Nephron progenitor cell (in vitro differentiated cells): Measurements from ENCODE around the gene ZNF846.

Experiments
- DNase-seq: peaks from one replicate; pipeline ENCODE4 v3.0.0; 2021
- H3K27ac Mint-ChIP-seq: 2 replicates; pipeline ENCODE4 v1.8.0; 2021; ENCODE audit warnings: mild to moderate bottlenecking, moderate library complexity, mixed read lengths
- H3K27me3 Mint-ChIP-seq: 2 replicates; pipeline ENCODE4 v1.8.0; 2021; ENCODE audit warnings: mild to moderate bottlenecking, low read depth, mixed read lengths; ENCODE audit not compliant: poor library complexity
- H3K36me3 Mint-ChIP-seq: 2 replicates; pipeline ENCODE4 v1.8.0; 2021; ENCODE audit warnings: low read depth, mixed read lengths
- H3K4me1 Mint-ChIP-seq: 2 replicates; pipeline ENCODE4 v1.8.0; 2021; ENCODE audit warnings: mixed read lengths
- H3K4me3 Mint-ChIP-seq: 2 replicates; pipeline ENCODE4 v1.8.0; 2021; ENCODE audit warnings: mild to moderate bottlenecking, moderate library complexity, mixed read lengths
- H3K9me3 Mint-ChIP-seq: 2 replicates; pipeline ENCODE4 v1.8.0; 2021; ENCODE audit warnings: mild to moderate bottlenecking, moderate library complexity, mixed read lengths
- TF ChIP-seq, protein P1 (sequence below): fragments of 200-600 bp; sonication (generic); IDR thresholded peaks from 2 replicates; pipeline ENCODE4 v1.5.0; 2021; ENCODE audit warnings: antibody characterized with exemption

ZNF846 gene

DNA sequence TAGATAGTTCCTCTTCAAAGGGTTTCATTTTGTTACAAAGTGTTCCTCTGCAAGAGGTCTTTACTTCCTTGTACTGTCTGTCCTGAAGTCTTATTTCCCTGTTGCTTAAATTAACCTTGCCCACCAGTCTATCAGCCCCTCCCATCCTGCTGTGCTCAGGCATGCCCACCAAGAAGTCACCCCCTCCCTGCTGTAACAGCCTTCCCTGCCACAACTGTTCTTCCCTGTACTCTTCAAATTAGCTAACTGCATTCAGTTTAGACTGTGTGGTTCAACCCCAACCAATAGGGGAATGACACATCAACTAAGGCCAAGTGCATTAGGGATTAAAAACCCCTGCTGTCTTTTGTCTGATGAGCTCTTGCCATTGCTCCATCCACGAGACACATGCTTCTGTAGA lies 59.2 kb downstream of the ZNF846 start:
- no peak for DNase-seq
- H3K4me1 Mint-ChIP-seq, result no peaks in the 10 kb centered on the region
- H3K27ac Mint-ChIP-seq, result no peak overlapping the region
- TF ChIP-seq, protein P1, sequence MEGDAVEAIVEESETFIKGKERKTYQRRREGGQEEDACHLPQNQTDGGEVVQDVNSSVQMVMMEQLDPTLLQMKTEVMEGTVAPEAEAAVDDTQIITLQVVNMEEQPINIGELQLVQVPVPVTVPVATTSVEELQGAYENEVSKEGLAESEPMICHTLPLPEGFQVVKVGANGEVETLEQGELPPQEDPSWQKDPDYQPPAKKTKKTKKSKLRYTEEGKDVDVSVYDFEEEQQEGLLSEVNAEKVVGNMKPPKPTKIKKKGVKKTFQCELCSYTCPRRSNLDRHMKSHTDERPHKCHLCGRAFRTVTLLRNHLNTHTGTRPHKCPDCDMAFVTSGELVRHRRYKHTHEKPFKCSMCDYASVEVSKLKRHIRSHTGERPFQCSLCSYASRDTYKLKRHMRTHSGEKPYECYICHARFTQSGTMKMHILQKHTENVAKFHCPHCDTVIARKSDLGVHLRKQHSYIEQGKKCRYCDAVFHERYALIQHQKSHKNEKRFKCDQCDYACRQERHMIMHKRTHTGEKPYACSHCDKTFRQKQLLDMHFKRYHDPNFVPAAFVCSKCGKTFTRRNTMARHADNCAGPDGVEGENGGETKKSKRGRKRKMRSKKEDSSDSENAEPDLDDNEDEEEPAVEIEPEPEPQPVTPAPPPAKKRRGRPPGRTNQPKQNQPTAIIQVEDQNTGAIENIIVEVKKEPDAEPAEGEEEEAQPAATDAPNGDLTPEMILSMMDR, result no peak
- H3K9me3 Mint-ChIP-seq, result peaks cover 59% of the 10 kb centered on the region
- no peaks in the 10 kb centered on the region for H3K36me3 Mint-ChIP-seq
- H3K4me3 Mint-ChIP-seq, result no peak overlapping the region
- peaks cover 7% of the 10 kb centered on the region for H3K27me3 Mint-ChIP-seq

GRCh38 chr19:9705836-9706235 lies 62.7 kb downstream of the ZNF846 start:
- H3K4me1 Mint-ChIP-seq, result no peaks in the 10 kb centered on the region
- peaks cover 41% of the 10 kb centered on the region for H3K9me3 Mint-ChIP-seq
- TF ChIP-seq, protein P1, result no peak
- peaks cover 7% of the 10 kb centered on the region for H3K27me3 Mint-ChIP-seq
- no peaks in the 10 kb centered on the region for H3K36me3 Mint-ChIP-seq
- no peak overlapping the region for H3K4me3 Mint-ChIP-seq
- no peak for DNase-seq
- H3K27ac Mint-ChIP-seq, result no peak overlapping the region

DNA sequence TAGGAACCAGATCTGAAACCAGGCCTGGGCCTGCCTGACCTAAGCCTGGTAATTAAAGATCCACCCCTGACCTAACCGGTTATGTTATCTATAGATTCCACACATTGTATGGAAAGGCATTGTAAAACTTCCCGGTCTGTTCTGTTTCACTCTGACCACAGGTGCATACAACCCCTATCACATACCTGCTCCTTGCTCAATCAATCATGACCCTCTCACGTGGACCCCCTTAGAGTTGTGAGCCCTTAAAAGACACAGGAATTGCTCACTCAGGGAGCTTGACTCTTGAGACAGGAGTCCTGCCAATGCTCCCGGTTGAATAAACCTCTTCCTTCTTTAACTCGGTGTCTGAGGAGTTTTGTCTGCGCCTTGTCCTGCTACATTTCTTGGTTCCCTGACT lies 66.4 kb downstream of the ZNF846 start:
- H3K9me3 Mint-ChIP-seq, result peaks cover 36% of the 10 kb centered on the region
- no peak overlapping the region for H3K4me3 Mint-ChIP-seq
- no peak overlapping the region for H3K27ac Mint-ChIP-seq
- H3K36me3 Mint-ChIP-seq, result no peaks in the 10 kb centered on the region
- DNase-seq, result no peak
- H3K27me3 Mint-ChIP-seq, result peaks cover 3% of the 10 kb centered on the region
- no peaks in the 10 kb centered on the region for H3K4me1 Mint-ChIP-seq
- TF ChIP-seq, protein P1, result no peak
